NCI-H774 (cell line): ENCODE results near the gene PIM1.

Source experiments
- DNase-seq: peaks from one replicate; lab custom pipeline; 2025; lab: John Stamatoyannopoulos, UW

The PIM1 gene

GRCh38 chr6:37222992-37223391 lies 53.0 kb downstream of the PIM1 start:
- DNase-seq: no peak
